SIG-M5 (cell line): ENCODE measurements around the gene GPR158.

ENCODE experiments used
- DNase-seq: peaks from one replicate; lab custom pipeline; 2025; lab: John Stamatoyannopoulos, UW

The GPR158 gene

DNA sequence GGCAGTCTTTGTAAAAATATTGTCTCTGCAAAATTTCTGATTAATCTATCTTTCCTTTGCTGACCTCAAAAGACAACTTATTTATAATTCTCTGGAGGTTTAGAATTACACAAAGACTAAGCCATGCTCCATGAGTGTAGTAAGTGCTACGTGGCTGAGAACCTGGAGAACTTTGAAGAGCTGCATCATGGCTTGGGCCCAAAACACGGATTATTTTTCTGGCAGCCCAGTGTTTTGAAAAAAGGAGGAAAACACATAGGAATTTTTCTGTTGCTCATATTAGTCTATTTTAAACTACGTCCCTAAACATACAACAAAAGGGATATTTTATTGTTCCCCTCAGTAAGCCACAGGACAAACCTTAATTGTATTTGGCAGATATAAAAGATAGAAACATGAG, 398.5 kb downstream of the GPR158 start:
- no peak for DNase-seq

DNA sequence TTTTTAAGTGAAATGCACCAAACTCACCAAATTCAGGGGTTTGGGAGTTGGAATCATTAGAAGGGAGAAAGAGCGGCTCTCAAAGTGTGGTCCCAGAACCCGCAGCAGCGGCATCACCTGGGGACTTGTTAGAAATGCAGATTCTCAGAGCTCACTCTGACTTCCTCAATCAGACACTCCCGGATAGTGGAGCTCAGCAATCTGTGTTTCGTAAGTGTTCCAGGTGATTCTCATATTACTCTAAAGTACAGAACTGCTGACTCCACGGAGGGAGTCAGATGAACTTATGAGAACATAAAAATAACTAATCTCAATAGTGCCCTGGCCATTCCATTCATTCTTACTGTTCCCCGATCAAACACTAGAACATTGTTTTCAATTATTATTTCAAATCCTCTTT, 400.5 kb downstream of the GPR158 start:
- DNase-seq, result no peak

DNA sequence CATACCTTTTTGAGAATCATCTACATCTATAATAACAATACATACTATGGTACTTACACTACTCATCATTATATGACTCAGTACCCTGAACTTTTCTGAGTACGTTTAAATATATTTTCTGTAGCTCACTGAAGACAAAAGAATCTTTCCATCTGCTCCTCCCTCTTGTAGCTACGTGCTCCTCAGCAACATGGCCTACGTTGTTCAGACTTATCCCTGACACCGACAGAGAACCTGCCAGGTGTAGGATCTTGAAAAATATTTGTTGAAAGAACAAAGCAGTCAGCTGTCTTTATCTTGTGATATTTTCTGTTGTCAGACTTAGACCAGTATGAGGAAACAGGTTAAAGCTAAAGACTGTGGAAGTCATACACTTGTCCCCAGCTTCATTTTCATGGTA, 403.3 kb downstream of the GPR158 start:
- DNase-seq, result no peak

DNA sequence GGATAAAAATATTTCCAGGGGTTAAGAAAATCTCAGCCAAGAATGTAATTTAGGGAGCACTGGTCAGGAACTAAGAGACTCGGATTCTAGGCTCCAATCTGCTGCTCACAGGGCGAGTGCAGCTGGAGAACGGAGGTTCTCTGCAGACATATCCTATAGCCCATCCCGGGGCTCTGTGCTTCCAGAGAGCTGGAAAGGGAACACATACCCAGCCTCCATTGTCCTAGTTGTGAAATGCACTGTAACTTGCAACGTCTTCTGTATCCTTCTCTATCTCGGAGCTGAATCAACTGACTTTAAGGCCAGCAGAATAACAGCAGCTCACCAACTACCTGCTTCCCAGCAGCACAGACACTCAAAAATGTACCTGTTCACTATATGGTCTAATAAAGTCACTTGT, 408.2 kb downstream of the GPR158 start:
- DNase-seq, result no peak

DNA sequence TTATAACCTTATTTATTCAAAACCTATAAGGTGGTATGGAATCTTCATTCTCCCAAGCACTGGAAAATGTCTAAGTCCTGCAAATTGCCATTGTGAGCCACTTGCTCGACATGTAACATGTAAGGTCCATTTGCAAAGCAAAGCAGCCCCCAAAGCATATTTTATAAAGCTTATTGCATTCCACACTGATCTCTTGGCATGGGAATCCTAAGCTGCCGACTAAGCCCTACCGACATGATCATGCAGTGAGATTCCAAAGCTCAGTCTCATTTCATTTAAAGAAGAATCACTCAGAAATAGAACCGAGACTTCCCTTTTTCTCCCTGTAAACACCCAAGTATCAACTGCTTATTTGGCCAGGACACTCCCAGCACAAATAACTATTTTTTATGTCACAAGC, 425.9 kb downstream of the GPR158 start:
- DNase-seq, result no peak

DNA sequence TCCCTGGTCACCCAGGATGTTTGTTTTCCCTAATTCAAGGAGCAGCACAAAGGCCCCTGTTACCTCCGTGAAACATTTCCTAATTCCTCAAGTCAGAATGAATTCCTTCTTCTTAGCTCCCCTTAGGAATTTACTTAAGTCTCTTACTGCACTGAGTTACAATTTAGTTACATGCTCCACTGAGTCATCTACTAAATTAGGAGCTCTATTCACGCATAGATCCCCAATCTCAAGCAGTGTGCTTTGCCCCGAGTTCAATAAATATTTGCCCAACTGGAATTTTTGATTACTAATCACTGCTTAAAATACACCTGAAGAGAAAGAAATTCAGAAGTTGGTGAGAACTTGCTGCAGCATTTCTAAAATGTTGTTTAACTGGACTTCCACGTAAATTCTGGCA, 429.8 kb downstream of the GPR158 start:
- DNase-seq, result no peak

DNA sequence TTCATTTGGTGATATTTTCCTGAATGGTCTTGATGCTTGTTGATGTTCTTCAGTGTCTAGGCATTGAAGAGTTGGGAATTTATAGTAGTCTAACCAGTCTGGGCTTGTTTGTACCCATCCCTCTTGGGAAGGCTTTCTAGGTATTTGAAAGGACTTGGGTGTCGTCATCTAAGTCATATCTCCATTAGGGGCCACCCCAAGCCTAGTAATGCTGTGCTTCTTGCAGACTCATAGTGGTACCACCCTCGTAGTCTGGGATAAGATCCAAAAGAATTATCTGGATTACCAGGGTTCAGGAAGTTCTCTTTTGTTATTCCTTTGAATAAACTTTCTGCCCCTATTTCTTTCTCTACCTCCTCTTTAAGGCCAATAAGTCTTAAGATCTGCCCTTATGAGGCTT, 439.9 kb downstream of the GPR158 start:
- no peak for DNase-seq

DNA sequence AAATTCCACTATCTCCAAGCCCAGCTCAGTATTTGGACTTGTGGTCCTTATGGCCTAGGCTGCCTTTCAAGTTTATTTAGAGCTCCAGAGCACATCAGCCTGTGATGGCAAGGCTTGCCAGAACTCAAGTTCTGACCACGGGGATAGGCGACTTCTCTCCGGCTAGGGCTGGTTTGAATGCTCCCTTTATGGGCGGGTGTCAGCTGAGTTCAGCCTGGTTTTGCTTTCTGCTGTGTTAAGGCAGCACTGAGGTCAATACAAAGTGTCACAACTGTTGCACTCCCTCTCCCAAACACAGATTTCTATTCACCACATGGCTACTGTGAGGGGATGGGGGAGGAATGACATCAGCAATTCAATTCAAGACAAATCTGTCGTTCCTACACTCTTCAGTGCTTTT, 441.1 kb downstream of the GPR158 start:
- DNase-seq, result no peak

DNA sequence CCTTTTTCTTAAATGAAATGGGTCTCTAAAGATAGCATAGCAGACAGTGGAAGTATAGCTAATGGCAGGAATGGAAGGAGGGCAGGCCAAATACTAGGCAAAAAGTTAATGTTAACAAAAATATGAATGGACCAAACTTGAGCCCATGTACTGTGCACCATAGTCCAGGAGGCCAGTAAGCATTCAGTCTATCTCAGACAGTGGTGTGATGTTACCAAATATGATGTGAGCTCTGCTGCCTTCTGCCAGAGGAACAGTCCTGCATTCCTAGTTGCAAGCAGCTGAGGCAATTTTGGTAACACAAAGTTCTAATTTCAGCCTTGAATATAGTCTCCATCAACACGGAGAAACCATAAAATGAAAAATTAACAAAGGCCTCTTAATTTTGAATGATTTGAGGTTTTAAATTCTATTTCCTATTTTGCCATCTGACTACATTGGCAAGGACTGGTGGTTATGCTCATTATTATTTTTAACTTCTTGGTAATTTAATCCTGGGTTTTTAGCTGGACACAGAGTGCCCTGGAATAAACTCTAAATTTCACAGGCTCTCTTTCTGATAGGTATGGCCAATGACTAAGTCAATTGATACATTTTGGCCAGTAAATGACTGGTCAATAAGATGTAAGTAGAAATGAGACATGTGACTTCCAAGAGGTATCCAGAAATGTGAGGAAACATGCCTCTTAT, 442.2 kb downstream of the GPR158 start:
- DNase-seq, result no peak

DNA sequence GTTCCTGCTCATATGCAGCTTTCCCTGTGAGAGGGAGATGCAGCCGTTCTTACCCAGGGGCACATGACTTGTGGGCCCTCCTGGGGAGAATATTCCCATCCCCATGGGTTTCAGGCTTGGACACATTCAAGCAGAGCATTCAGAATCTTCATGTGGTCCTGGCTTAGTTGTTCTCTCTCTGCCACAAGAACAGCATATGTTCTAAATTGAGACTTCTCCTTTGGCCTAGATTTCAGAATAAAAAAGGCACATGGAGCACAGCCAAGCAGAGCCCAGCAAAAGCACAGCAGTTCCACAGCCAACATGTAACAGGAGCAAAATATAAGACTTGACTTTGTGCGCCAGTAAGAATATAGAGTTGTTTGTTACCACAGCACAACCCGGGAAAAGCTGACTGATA, 452.8 kb downstream of the GPR158 start:
- no peak for DNase-seq

DNA sequence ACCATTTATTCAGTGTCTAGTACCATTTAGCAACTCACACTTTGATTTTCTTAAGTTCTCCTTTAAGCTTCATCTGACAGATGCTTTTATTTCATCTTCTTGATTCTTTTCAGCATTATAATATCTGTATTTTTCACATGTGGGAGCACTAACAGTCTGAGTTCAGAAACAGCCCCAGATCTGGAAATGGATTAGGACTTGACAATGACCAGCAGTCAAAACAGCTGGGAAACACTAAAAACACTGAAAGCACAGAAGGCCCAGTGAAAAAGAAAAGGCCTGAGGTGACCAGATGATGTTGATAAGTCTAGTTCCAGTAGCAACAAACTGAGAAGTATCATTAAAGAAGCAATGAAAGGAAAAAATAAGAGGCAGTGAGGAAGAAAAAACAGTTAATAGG, 454.5 kb downstream of the GPR158 start:
- DNase-seq, result no peak

DNA sequence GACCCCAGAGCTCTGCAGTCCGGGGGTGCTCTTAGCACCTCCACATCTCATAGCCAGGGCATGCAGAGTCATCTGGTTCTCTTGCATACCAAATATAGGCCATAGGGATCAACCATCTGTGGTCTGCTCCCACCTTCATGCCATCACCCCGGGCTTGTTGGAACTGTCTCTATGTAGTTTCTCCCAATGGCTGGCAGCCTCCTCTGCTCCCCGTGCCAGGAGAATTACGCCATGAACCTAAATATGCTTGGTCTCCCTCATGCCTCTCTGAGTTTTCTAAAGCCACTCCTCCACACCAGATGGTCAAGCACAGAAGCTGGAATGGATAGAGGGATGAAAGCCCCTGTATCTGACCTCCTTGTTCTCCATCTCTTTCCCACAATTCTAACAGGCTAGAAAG, 456.7 kb downstream of the GPR158 start:
- no peak for DNase-seq

DNA sequence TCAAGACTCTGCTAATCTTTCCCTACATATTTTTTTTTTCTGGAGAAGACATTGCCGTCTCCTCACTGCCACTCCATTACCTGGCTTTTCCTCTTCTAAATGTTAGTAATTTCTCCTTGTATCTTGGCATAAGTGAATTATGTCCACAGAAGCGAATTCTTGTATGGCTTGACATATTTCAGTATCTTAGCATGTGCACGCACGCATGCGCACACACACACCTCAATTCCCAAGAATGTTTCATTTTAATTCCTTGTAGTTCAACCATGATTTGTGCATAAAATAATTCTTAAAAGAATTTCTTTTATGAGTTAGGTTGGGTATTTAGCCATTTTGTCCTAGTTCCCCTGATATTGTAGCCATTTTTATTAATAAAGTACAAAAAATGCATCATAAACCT, 458.0 kb downstream of the GPR158 start:
- no peak for DNase-seq

DNA sequence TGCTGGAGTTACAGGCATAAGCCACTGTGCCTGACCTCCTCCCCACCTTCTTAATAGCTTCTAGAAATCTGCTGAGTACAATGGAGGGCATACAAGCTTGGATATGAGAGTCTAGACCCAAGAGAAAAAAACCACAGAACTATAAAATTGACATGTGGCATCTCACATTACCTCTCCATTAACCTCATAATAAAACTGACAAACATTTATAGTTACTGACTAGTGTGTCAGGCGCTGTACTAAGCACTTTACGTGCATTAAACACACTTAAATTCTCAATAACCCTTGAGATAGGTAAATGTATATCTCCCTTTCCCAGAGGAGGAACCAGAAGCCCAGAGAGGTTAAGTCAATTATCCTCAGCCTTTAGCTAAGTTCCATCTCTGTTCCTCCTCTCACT, 458.7 kb downstream of the GPR158 start:
- DNase-seq, result no peak

DNA sequence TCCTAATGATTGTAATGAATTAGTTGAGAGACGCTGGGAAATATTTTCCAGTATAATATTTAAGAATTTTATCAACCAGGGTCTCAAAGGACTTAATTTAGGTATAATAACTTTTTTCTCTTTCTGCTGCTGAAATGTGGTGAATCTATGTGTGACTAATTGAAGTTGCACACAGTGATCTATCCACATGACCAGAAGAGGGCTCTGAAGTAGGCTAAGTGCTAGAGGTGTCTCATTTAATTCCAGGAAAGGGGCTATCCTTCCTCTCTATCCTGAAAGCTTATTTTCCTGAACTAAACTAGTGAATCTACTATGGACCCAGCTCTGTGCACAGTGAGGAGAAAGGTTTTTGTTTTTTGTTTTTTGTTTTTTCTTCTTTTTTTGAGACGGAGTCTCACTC, 464.8 kb downstream of the GPR158 start:
- DNase-seq, result no peak

DNA sequence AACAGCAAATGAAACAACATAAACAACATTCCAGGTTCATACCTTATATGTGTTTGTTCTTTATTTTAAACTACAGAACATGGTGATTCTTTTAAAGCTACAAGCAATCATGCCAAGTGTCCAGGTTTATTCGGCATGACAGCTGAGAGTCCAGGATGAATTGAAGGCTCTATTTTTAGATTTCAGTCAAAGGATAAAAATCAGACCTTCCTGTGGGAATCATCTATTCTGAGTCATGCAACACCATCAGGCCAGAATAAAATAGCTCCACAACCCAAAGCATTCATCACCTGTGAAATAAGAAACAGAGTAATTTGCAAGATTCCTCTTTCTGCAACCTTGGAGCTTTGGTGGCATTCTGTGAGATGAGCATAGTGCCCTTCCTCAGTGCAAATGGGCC, 466.8 kb downstream of the GPR158 start:
- DNase-seq, result no peak

DNA sequence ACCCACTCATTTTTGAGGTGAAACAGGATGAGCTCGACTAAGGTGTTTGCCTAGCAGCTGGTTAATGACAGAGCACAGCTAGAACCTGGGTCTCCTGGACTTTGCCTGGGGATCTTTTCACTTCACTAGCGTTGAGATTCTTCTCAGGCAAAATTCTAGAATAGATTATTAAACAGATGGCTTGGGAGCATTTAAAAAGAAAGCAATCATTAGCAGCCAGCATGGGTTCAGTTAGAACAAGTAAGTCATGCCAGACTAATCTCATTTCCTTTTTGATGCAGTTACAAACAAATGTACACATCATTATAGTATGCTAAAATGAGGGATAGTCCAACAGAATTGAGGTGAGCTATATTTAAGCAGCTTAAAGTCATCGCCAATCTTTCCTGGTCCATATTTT, 467.9 kb downstream of the GPR158 start:
- no peak for DNase-seq

DNA sequence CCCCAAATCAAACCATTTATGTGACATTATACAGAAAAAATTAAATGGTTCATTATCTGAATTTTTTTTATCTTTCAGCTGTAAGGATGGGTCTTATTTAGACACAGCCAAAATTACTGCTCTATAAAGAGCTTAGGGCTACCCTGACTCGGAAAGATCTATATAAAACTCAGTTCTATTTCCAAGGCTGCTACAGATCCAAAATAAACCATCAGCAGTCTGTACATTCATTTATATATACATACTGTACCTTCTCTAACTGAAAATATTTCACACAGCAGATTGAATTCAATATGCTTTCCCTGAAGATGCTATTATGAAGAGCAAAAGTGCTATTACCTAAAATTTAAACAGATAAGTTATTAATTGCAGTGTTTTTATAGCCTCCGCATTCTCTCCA, 471.6 kb downstream of the GPR158 start:
- DNase-seq, result no peak

DNA sequence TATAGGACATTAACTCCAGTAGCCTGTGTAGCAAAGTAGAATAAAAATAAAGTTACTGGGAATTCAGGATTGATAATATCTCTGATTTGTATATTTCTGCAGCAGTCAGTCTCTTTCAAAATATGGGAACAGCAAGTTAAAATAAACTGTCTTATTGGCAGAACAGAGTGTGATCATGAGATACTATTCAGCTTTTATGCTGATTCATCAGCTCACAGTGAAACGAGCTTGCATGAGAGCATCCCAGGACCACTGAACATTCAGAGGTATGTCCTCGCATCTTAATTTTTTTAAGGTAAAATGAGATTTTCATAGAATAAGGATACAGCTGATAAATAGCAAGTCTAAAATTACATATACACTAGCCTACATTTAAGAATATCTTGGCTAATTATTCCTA, 476.7 kb downstream of the GPR158 start:
- DNase-seq, result no peak
